Lower leg skin (tissue), 4 donors: Measurements from ENCODE around the gene SLFNL1. TPM values are rescaled to one million over a fixed set of nuclear protein-coding genes. Genes with fewer than 3 reads are reported as not detected.

Experiments
- DNase-seq, 2 donors: peaks; one replicate each; pipeline ENCODE4 v3.0.0-alpha.2; 2019; ENCODE audit warnings: low spot score in 2 of 2
- H3K4me3 ChIP-seq: fragments of 200-600 bp; sonication (generic); 2 replicates; pipeline ENCODE4 v1.5.1; 2017; ENCODE audit warnings: mild to moderate bottlenecking, low read depth; ENCODE audit not compliant: poor library complexity, severe bottlenecking
- CTCF ChIP-seq, 3 donors: fragments of 450-650 bp; IDR thresholded peaks; one replicate each; pipeline ENCODE4 v1.5.1; 2016; ENCODE audit warnings: antibody characterized with exemption in 3 of 3, mild to moderate bottlenecking in 3 of 3, moderate library complexity in 2 of 3
- POLR2A ChIP-seq, 2 donors: fragments of 450-650 bp; IDR thresholded peaks; one replicate each; pipeline ENCODE4 v1.6.1; 2016 to 2017; ENCODE audit warnings: antibody characterized with exemption in 2 of 2, mild to moderate bottlenecking in 1 of 2, moderate library complexity in 1 of 2
- WGBS, 2 donors: methylation state at CpG; one replicate each; pipeline ENCODE4 v1.1.5; 2018; 5-methylcytosine and 5-hydroxymethylcytosine counted together
- intact Hi-C: fragments of 100-400 bp; cut with DNase I; formaldehyde crosslinking; loops from one replicate; pipeline ENCODE4 v1.15.0; 2023; ENCODE audit warnings: low total_unique reads
- total RNA-seq, 4 donors: library from RNA; depleted of rRNA; stranded (reverse); fragments of >200 nt; gene quantifications; one replicate each; pipeline ENCODE4 v1.1.0, GENCODE V29; 2016

Gene SLFNL1
- total RNA-seq, 4 donors from 2014 or later: 0.26 TPM; not detected in 3

GRCh38 chr1:41046347-41046775 is 24.8 kb upstream of the SLFNL1 start:
- intact Hi-C loops: no loop called here
- 50 to 62% methylated on average over 10 of the region's 10 CpGs for WGBS, 2 donors
- H3K4me3 ChIP-seq: no peak overlapping the region
- DNase-seq: peak in 1 of 2 donors; percentile 27
- no peak for TF ChIP-seq CTCF (IDR thresholded peaks at IDR 0.05)
- no peak for TF ChIP-seq POLR2A (IDR thresholded peaks at IDR 0.05)

- intact Hi-C loops: no loop called here
- no peak overlapping the region for H3K4me3 ChIP-seq
- DNase-seq: peak; percentile 80 to 88
- TF ChIP-seq POLR2A (IDR thresholded peaks at IDR 0.05): no peak
- WGBS, 2 donors: 15 to 29% methylated on average over 5 of the region's 5 CpGs
Measured at GRCh38 chr1:41045740-41046139, 24.2 kb upstream of the SLFNL1 start.

- intact Hi-C loops: no loop called here
- H3K4me3 ChIP-seq: no peak overlapping the region
- DNase-seq: peak in 1 of 2 donors; percentile 48
- TF ChIP-seq POLR2A (IDR thresholded peaks at IDR 0.05) (no peak), CTCF (IDR thresholded peaks at IDR 0.05) (no peak)
- 50 to 53% methylated on average over 2 of the region's 2 CpGs for WGBS, 2 donors
Measured at GRCh38 chr1:41044187-41044586, 22.7 kb upstream of the SLFNL1 start.

- intact Hi-C loops: no loop called here
- 88 to 96% methylated on average over 3 of the region's 3 CpGs for WGBS, 2 donors
- no peak overlapping the region for H3K4me3 ChIP-seq
- peak in 1 of 2 donors; percentile 68 for DNase-seq
- TF ChIP-seq POLR2A (IDR thresholded peaks at IDR 0.05): no peak
- TF ChIP-seq CTCF (IDR thresholded peaks at IDR 0.05): no peak
Measured at GRCh38 chr1:41041614-41042270, 20.2 kb upstream of the SLFNL1 start.

GRCh38 chr1:41038110-41038509 is 16.6 kb upstream of the SLFNL1 start:
- no peak for TF ChIP-seq POLR2A (IDR thresholded peaks at IDR 0.05)
- no peak for TF ChIP-seq CTCF (IDR thresholded peaks at IDR 0.05)
- intact Hi-C loops: no loop called here

GRCh38 chr1:41037116-41037903 is 15.8 kb upstream of the SLFNL1 start:
- H3K4me3 ChIP-seq: no peak overlapping the region
- TF ChIP-seq CTCF (IDR thresholded peaks at IDR 0.05): no peak
- no peak for TF ChIP-seq POLR2A (IDR thresholded peaks at IDR 0.05)
- WGBS, 2 donors: 94 to 97% methylated on average over 3 of the region's 3 CpGs
- peak in 1 of 2 donors; percentile 63 for DNase-seq
- intact Hi-C loops: no loop called here

More at GRCh38 chr1:41038110-41038509, 16.6 kb upstream of the SLFNL1 start:
- peak in 1 of 2 donors; percentile 61 for DNase-seq
- 98% methylated on average over 5 of the region's 5 CpGs for WGBS, 2 donors
- H3K4me3 ChIP-seq: no peak overlapping the region
